Chondrocyte (in vitro differentiated cells): ENCODE results near the gene GRIK4. TPM values are rescaled to one million over a fixed set of nuclear protein-coding genes. Genes with fewer than 3 reads are reported as not detected.
A peak's percentile ranks its signal among the peaks of the same experiment; 100 is the strongest.

ENCODE experiments used
- DNase-seq: peaks from one replicate; pipeline ENCODE4 v3.0.0; 2021; ENCODE audit warnings: mixed read lengths, low spot score
- H3K27ac Mint-ChIP-seq: one replicate; pipeline ENCODE4 v1.8.0; 2021; ENCODE audit warnings: mild to moderate bottlenecking, moderate library complexity, mixed read lengths; ENCODE audit not compliant: unreplicated experiment
- H3K27me3 Mint-ChIP-seq: 2 replicates; pipeline ENCODE4 v1.8.0; 2021; ENCODE audit warnings: low read depth, mixed read lengths
- H3K36me3 Mint-ChIP-seq: 2 replicates; pipeline ENCODE4 v1.8.0; 2021; ENCODE audit warnings: low read depth, mixed read lengths
- H3K4me1 Mint-ChIP-seq: 2 replicates; pipeline ENCODE4 v1.8.0; 2021; ENCODE audit warnings: low read depth, mild to moderate bottlenecking, mixed read lengths
- H3K4me3 Mint-ChIP-seq: one replicate; pipeline ENCODE4 v1.8.0; 2021; ENCODE audit warnings: mild to moderate bottlenecking, moderate library complexity, mixed read lengths; ENCODE audit not compliant: unreplicated experiment
- H3K9me3 Mint-ChIP-seq: 2 replicates; pipeline ENCODE4 v1.8.0; 2021; ENCODE audit warnings: low read depth, mixed read lengths
- total RNA-seq: library from RNA; stranded (reverse); gene quantifications from 3 replicates; pipeline ENCODE4 v1.2.1, GENCODE V29; 2021
- TF ChIP-seq, protein P1 (sequence below): fragments of 200-600 bp; sonication (generic); IDR thresholded peaks from 2 replicates; pipeline ENCODE4 v1.5.0; 2021; ENCODE audit warnings: antibody characterized with exemption, mild to moderate bottlenecking, moderate library complexity

Gene GRIK4
- total RNA-seq, 1 donor from 2014 or later, result 0.37 TPM

DNA sequence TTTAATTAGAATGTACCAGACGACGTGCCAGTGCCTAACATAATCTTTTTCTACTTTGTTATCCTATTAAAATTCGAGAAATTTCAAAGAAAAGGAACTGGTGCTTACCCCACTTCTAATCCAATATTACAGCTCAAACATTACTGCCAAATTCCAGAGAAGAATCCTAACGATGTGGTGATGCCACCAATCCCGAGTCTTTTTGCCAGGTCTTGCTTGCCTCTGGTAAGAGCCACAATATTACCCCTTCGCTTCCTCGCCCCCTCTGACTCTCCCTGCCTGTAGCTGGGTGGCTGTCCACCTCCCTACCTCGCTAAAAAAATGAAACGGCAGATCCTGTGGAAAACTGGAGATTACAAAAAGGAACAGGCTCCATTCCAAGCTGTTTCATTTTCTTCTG lies 462.9 kb downstream of the GRIK4 start:
- Mint-ChIP-seq H3K4me1 (no peaks in the 10 kb centered on the region), H3K9me3 (no peaks in the 10 kb centered on the region), H3K36me3 (no peaks in the 10 kb centered on the region), H3K4me3 (no peak overlapping the region), H3K27ac (no peak overlapping the region), H3K27me3 (peaks cover 21% of the 10 kb centered on the region)
- no peak for DNase-seq
- TF ChIP-seq, protein P1, sequence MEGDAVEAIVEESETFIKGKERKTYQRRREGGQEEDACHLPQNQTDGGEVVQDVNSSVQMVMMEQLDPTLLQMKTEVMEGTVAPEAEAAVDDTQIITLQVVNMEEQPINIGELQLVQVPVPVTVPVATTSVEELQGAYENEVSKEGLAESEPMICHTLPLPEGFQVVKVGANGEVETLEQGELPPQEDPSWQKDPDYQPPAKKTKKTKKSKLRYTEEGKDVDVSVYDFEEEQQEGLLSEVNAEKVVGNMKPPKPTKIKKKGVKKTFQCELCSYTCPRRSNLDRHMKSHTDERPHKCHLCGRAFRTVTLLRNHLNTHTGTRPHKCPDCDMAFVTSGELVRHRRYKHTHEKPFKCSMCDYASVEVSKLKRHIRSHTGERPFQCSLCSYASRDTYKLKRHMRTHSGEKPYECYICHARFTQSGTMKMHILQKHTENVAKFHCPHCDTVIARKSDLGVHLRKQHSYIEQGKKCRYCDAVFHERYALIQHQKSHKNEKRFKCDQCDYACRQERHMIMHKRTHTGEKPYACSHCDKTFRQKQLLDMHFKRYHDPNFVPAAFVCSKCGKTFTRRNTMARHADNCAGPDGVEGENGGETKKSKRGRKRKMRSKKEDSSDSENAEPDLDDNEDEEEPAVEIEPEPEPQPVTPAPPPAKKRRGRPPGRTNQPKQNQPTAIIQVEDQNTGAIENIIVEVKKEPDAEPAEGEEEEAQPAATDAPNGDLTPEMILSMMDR, result no peak

DNA sequence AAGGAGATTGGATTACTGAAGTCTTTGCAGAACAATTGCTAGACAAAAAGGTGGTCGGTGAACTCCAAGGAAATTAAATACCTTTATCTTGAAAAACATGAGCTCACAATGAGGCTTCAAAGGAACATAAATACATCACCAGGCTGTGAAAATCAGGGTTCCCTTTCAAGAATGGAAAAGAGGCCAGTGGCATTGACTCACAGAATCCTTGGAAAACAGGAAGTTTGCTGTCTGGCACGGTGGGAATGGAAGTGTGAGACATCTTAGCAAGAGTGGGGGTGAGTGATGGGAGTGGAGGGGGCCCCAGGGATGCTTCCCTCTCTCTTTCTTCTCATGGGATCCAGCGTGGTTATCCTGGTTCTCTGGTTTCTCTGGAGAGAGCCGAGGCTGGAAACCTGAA lies 463.4 kb downstream of the GRIK4 start:
- Mint-ChIP-seq H3K4me1 (no peaks in the 10 kb centered on the region), H3K9me3 (no peaks in the 10 kb centered on the region), H3K4me3 (no peak overlapping the region), H3K36me3 (no peaks in the 10 kb centered on the region), H3K27me3 (peaks cover 22% of the 10 kb centered on the region), H3K27ac (no peak overlapping the region)
- DNase-seq, result no peak
- TF ChIP-seq, protein P1, result no peak

DNA sequence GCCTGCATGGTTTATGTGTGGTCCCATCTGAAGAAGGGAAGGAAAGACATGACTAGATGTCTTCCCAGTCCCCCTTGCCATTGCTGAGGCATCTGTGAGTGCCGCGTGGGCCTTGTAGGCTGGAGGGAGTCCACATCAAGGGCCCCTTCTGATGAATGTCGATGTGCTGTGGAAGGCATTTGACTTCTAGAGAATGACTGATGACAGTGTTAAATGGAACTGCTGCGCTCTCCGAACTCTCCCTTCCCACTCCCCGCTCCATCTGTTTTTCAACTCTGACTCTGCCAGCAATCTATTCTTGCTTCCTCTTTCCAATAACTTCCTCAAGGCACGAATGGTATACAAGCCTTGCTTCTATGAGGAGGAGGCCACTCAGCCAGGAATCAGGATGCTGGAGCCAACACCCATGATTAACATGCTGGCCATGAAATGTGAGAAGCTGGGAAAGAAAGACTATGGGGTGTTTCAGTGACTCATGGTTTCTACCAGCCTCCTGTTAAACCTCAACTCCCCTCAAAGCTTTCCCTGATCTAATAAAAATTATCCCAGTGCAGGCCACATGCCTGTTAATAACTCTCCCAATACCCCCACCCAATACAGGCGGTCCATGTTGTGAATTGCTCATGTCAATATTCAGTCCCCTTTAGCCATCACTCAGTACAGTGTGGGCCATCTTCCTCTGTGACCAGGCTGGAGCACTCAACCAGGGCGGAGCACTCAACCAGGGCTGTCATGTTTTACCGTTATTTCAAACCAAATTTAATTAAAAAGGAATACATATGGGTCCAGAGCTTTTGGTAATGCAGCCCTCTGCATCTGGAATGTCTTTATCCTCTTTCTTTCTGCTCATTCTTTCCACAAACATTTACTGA lies 466.0 kb downstream of the GRIK4 start:
- no peak for DNase-seq
- Mint-ChIP-seq H3K9me3 (no peaks in the 10 kb centered on the region), H3K4me1 (no peaks in the 10 kb centered on the region), H3K4me3 (no peak overlapping the region), H3K27ac (no peak overlapping the region), H3K27me3 (peaks cover 14% of the 10 kb centered on the region), H3K36me3 (no peaks in the 10 kb centered on the region)
- TF ChIP-seq, protein P1, result no peak

DNA sequence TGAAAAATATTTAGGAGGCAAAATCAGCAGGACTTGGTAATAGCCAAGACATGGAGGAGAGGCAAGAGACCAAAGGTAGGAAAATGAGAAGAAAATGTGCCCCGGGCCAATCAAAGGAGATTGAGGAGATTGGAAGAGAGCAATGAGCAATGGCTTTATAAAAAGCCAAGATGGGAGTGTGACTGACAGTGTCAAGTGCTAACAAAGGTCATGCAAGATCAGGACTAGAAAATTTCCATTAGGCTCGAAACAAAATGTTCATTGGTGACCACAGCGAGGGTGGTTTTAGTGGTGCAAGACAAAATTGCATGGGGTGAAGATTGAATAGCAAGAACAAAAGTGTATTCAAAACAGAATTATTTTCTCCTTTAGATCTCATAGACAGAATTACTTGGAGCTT lies 467.2 kb downstream of the GRIK4 start:
- no peaks in the 10 kb centered on the region for H3K4me1 Mint-ChIP-seq
- H3K27ac Mint-ChIP-seq, result no peak overlapping the region
- DNase-seq, result no peak
- no peaks in the 10 kb centered on the region for H3K36me3 Mint-ChIP-seq
- H3K27me3 Mint-ChIP-seq, result peaks cover 21% of the 10 kb centered on the region
- H3K4me3 Mint-ChIP-seq, result no peak overlapping the region
- no peaks in the 10 kb centered on the region for H3K9me3 Mint-ChIP-seq
- TF ChIP-seq, protein P1, result no peak

DNA sequence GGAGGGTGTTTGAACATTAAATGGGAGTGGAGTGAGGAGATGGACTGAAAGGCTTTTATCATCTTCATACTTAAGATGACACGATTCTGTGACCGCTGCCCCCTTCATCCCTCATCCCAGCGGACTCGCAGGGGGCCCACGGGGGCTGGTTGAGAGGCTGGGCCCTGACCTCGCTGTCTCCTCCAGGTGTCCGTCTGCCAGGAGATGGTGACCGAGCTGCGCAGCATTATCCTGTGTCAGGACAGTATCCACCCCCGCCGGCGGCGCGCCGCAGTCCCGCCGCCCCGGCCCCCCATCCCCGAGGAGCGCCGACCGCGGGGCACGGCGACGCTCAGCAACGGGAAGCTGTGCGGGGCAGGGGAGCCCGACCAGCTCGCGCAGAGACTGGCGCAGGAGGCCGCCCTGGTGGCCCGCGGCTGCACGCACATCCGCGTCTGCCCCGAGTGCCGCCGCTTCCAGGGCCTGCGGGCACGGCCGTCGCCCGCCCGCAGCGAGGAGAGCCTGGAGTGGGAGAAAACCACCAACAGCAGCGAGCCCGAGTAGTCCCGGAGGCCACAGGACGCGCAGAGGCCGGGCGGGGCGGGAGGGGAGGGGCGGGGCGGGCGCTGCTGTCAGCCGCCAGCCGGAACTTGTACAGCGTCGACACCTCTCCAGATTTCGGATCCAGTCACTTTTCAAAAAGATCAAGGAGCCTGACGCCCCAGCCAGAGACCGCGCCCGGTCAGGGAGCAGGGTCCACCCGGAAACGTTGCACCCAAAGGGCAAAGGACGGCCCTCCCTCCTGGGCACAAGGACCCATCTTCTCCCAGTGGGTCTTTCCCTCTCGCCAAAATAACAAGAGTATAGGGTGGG lies 474.4 kb downstream of the GRIK4 start:
- no peaks in the 10 kb centered on the region for H3K4me1 Mint-ChIP-seq
- peak overlapping the region; percentile 49 for H3K4me3 Mint-ChIP-seq
- H3K36me3 Mint-ChIP-seq, result no peaks in the 10 kb centered on the region
- H3K27me3 Mint-ChIP-seq, result peaks cover 25% of the 10 kb centered on the region
- TF ChIP-seq, protein P1, result peak; percentile 52
- no peak for DNase-seq
- no peak overlapping the region for H3K27ac Mint-ChIP-seq
- H3K9me3 Mint-ChIP-seq, result no peaks in the 10 kb centered on the region
